Activated CD4-positive, alpha-beta memory T cell treated with anti-CD3 and anti-CD28 coated beads for 36 hours (primary cell): ENCODE measurements around the gene GLIS2. TPM values are rescaled to one million over a fixed set of nuclear protein-coding genes. Genes with fewer than 3 reads are reported as not detected.
A peak's percentile ranks its signal among the peaks of the same experiment; 100 is the strongest.

Experiments used
- CTCF ChIA-PET: fragments of 350-600 bp; sonication (Branson Sonifier 250); formaldehyde crosslinking; loops from one replicate; lab custom pipeline; 2021; ENCODE audit warnings: antibody characterized with exemption, inconsistent platforms; lab: Charles Lee
- POLR2A ChIA-PET: fragments of 350-600 bp; sonication (Branson Sonifier 250); formaldehyde crosslinking; loops from one replicate; lab custom pipeline; 2021; ENCODE audit warnings: antibody characterized with exemption; lab: Charles Lee
- DNase-seq: peaks from one replicate; pipeline ENCODE4 v3.0.0-alpha.2; 2020
- H3K27ac Mint-ChIP-seq: one replicate; pipeline ENCODE4 v1.8.0; 2021; ENCODE audit warnings: mixed read lengths
- H3K27me3 Mint-ChIP-seq: one replicate; pipeline ENCODE4 v1.8.0; 2021; ENCODE audit warnings: mixed read lengths
- H3K36me3 Mint-ChIP-seq: one replicate; pipeline ENCODE4 v1.8.0; 2021; ENCODE audit warnings: mixed read lengths
- H3K4me1 Mint-ChIP-seq: one replicate; pipeline ENCODE4 v1.8.0; 2021; ENCODE audit warnings: low read depth, mixed read lengths
- H3K4me3 Mint-ChIP-seq: one replicate; pipeline ENCODE4 v1.8.0; 2021; ENCODE audit warnings: mild to moderate bottlenecking, mixed read lengths
- H3K9me3 Mint-ChIP-seq: one replicate; pipeline ENCODE4 v1.8.0; 2021; ENCODE audit warnings: mixed read lengths
- intact Hi-C: fragments of 100-400 bp; cut with micrococcal nuclease; formaldehyde crosslinking; loops from one replicate; pipeline ENCODE4 v1.15.1; 2023
- total RNA-seq, 2 experiments: library from RNA; stranded (reverse); gene quantifications; one replicate each; pipeline ENCODE4 v1.2.3, GENCODE V29; 2021

GLIS2 gene
- total RNA-seq, result under 1 TPM; 0.52 to 0.68 TPM

GRCh38 chr16:4315186-4316107 is at the start of gene GLIS2:
Gene GLIS2 (plus strand): TSS chr16:4316067. CDS start chr16:4332281, 16,214 bp downstream.
- Mint-ChIP-seq H3K27me3 (peaks cover 13% of the 10 kb centered on the region), H3K4me3 (peak within 1 kb of the TSS; percentile 71), H3K4me1 (peaks cover 12% of the 10 kb centered on the region), H3K36me3 (no peaks in the 10 kb centered on the region), H3K9me3 (no peaks in the 10 kb centered on the region), H3K27ac (no peak within 1 kb of the TSS)
- DNase-seq, result peak; percentile 39
- ChIA-PET POLR2A (interaction anchor here (0.9 kb wide), 1 partner anchor 42 kb away, joined by 3 read pairs; the partner anchor contains the start of gene TFAP4), CTCF (interaction anchor here (1.2 to 1.5 kb wide), 3 partner anchors 12 to 27 kb away, joined by 3 to 4 read pairs (median 4); no protein-coding TSS in a partner anchor)
- intact Hi-C loops, result no loop called here

GRCh38 chr16:4266372-4266771 is 49.5 kb upstream of the GLIS2 start:
- ChIA-PET CTCF (interaction anchor here (0.7 to 3.5 kb wide), 2 partner anchors 12 to 84 kb away, joined by 3 to 29 read pairs; no protein-coding TSS in a partner anchor), POLR2A (interaction anchor here (0.6 to 1.2 kb wide), 2 partner anchors 10 to 12 kb away, joined by 3 to 4 read pairs; no protein-coding TSS in a partner anchor)
- Mint-ChIP-seq H3K4me3 (no peak overlapping the region), H3K4me1 (peaks cover 15% of the 10 kb centered on the region), H3K27me3 (no peaks in the 10 kb centered on the region), H3K36me3 (peaks cover 12% of the 10 kb centered on the region), H3K9me3 (no peaks in the 10 kb centered on the region), H3K27ac (no peak overlapping the region)
- DNase-seq, result no peak
- intact Hi-C loops, result no loop called here

- no peaks in the 10 kb centered on the region for H3K9me3 Mint-ChIP-seq
- H3K27me3 Mint-ChIP-seq, result no peaks in the 10 kb centered on the region
- ChIA-PET POLR2A (interaction anchor here (1.2 to 4.8 kb wide), 2 partner anchors 17 to 19 kb away, joined by 3 to 48 read pairs; no protein-coding TSS in a partner anchor), CTCF (interaction anchor here (1.0 to 2.9 kb wide), 3 partner anchors 11 to 60 kb away, joined by 3 to 57 read pairs (median 5); no protein-coding TSS in a partner anchor)
- intact Hi-C loops, result loop anchor here (5.0 to 10.0 kb wide), 3 partner anchors 57 to 205 kb away; partner anchors contain the start of genes CORO7, HMOX2 and NMRAL1
- peaks cover 14% of the 10 kb centered on the region for H3K4me1 Mint-ChIP-seq
- no peak for DNase-seq
- peak overlapping the region; percentile 86 for H3K4me3 Mint-ChIP-seq
- H3K27ac Mint-ChIP-seq, result peak overlapping the region; percentile 18
- peaks cover 3% of the 10 kb centered on the region for H3K36me3 Mint-ChIP-seq
Measured at GRCh38 chr16:4270091-4270490, 45.8 kb upstream of the GLIS2 start.

- Mint-ChIP-seq H3K27me3 (no peaks in the 10 kb centered on the region), H3K36me3 (peaks cover 3% of the 10 kb centered on the region), H3K4me1 (peaks cover 14% of the 10 kb centered on the region), H3K4me3 (peak overlapping the region; percentile 86), H3K27ac (peak overlapping the region; percentile 93), H3K9me3 (no peaks in the 10 kb centered on the region)
- ChIA-PET CTCF (interaction anchor here (1.1 to 3.2 kb wide), 5 partner anchors 16 to 132 kb away, joined by 3 to 57 read pairs (median 5); no protein-coding TSS in a partner anchor), POLR2A (interaction anchor here (1.1 to 4.8 kb wide), 4 partner anchors 17 to 332 kb away, joined by 3 to 48 read pairs (median 4); partner anchors contain the start of gene HMOX2)
- intact Hi-C loops, result loop anchor here (5.0 to 10.0 kb wide), 3 partner anchors 57 to 204 kb away; partner anchors contain the start of genes CORO7, HMOX2 and NMRAL1
- DNase-seq, result no peak
Measured at GRCh38 chr16:4270595-4270994, 45.3 kb upstream of the GLIS2 start.

- no peaks in the 10 kb centered on the region for H3K9me3 Mint-ChIP-seq
- POLR2A ChIA-PET, result interaction anchor here (0.6 to 4.8 kb wide), 11 partner anchors 17 to 396 kb away, joined by 3 to 48 read pairs (median 3); partner anchors contain the start of genes HMOX2, NMRAL1 and UBALD1
- H3K4me3 Mint-ChIP-seq, result peak overlapping the region; percentile 86
- CTCF ChIA-PET, result interaction anchor here (0.5 to 3.2 kb wide), 12 partner anchors 10 to 591 kb away, joined by 3 to 57 read pairs (median 4); no protein-coding TSS in a partner anchor
- intact Hi-C loops, result loop anchor here (1.0 to 10.0 kb wide), 5 partner anchors 17 to 203 kb away; partner anchors contain the start of genes CORO7, HMOX2 and NMRAL1
- peak overlapping the region; percentile 93 for H3K27ac Mint-ChIP-seq
- peaks cover 14% of the 10 kb centered on the region for H3K4me1 Mint-ChIP-seq
- H3K27me3 Mint-ChIP-seq, result no peaks in the 10 kb centered on the region
- peak; percentile 94 for DNase-seq
- peaks cover 3% of the 10 kb centered on the region for H3K36me3 Mint-ChIP-seq
Measured at GRCh38 chr16:4271176-4272113, 44.4 kb upstream of the GLIS2 start.

- peak; percentile 56 for DNase-seq
- POLR2A ChIA-PET, result interaction anchor here (0.6 to 4.8 kb wide), 10 partner anchors 19 to 397 kb away, joined by 3 to 48 read pairs (median 3); partner anchors contain the start of gene NMRAL1
- no peaks in the 10 kb centered on the region for H3K27me3 Mint-ChIP-seq
- H3K27ac Mint-ChIP-seq, result peak overlapping the region; percentile 79
- intact Hi-C loops, result loop anchor here (5.0 to 10.0 kb wide), 3 partner anchors 55 to 202 kb away; partner anchors contain the start of genes CORO7, HMOX2 and NMRAL1
- CTCF ChIA-PET, result interaction anchor here (0.5 to 3.2 kb wide), 19 partner anchors 8 to 592 kb away, joined by 3 to 57 read pairs (median 5); no protein-coding TSS in a partner anchor
- H3K9me3 Mint-ChIP-seq, result no peaks in the 10 kb centered on the region
- peak overlapping the region; percentile 86 for H3K4me3 Mint-ChIP-seq
- peaks cover 3% of the 10 kb centered on the region for H3K36me3 Mint-ChIP-seq
- H3K4me1 Mint-ChIP-seq, result peaks cover 14% of the 10 kb centered on the region
Measured at GRCh38 chr16:4272114-4272956, 43.5 kb upstream of the GLIS2 start.

- Mint-ChIP-seq H3K4me1 (peaks cover 8% of the 10 kb centered on the region), H3K36me3 (no peaks in the 10 kb centered on the region), H3K27ac (peak overlapping the region; percentile 60), H3K4me3 (peak overlapping the region; percentile 68), H3K27me3 (no peaks in the 10 kb centered on the region), H3K9me3 (no peaks in the 10 kb centered on the region)
- peak; percentile 65 for DNase-seq
- POLR2A ChIA-PET, result interaction anchor here (1.1 to 4.8 kb wide), 3 partner anchors 21 to 50 kb away, joined by 3 to 48 read pairs (median 4); no protein-coding TSS in a partner anchor
- CTCF ChIA-PET, result interaction anchor here (1.1 to 3.2 kb wide), 13 partner anchors 10 to 129 kb away, joined by 3 to 28 read pairs (median 6); partner anchors contain the start of gene PAM16
- intact Hi-C loops, result loop anchor here (5.0 to 10.0 kb wide), 3 partner anchors 53 to 201 kb away; partner anchors contain the start of genes CORO7, HMOX2 and NMRAL1
Measured at GRCh38 chr16:4273858-4274311, 42.0 kb upstream of the GLIS2 start.

GRCh38 chr16:4275861-4276260 is 40.0 kb upstream of the GLIS2 start:
- no peak overlapping the region for H3K4me3 Mint-ChIP-seq
- no peaks in the 10 kb centered on the region for H3K9me3 Mint-ChIP-seq
- H3K27me3 Mint-ChIP-seq, result no peaks in the 10 kb centered on the region
- no peak overlapping the region for H3K27ac Mint-ChIP-seq
- ChIA-PET POLR2A (no interaction called here), CTCF (interaction anchor here (0.9 kb wide), 1 partner anchor 53 kb away, joined by 3 read pairs; no protein-coding TSS in a partner anchor)
- DNase-seq, result no peak
- H3K4me1 Mint-ChIP-seq, result peaks cover 2% of the 10 kb centered on the region
- H3K36me3 Mint-ChIP-seq, result no peaks in the 10 kb centered on the region
- intact Hi-C loops, result loop anchor here (10.0 kb wide), 2 partner anchors 139 to 199 kb away; partner anchors contain the start of genes CORO7, HMOX2 and NMRAL1

- no peak overlapping the region for H3K27ac Mint-ChIP-seq
- H3K9me3 Mint-ChIP-seq, result no peaks in the 10 kb centered on the region
- CTCF ChIA-PET, result interaction anchor here (1.1 to 1.8 kb wide), 2 partner anchors 25 to 63 kb away, joined by 3 to 7 read pairs; no protein-coding TSS in a partner anchor
- POLR2A ChIA-PET, result interaction anchor here (0.6 kb wide), 1 partner anchor 12 kb away, joined by 3 read pairs; no protein-coding TSS in a partner anchor
- H3K36me3 Mint-ChIP-seq, result no peaks in the 10 kb centered on the region
- no peaks in the 10 kb centered on the region for H3K27me3 Mint-ChIP-seq
- H3K4me1 Mint-ChIP-seq, result peaks cover 2% of the 10 kb centered on the region
- DNase-seq, result no peak
- H3K4me3 Mint-ChIP-seq, result no peak overlapping the region
- intact Hi-C loops, result loop anchor here (10.0 kb wide), 2 partner anchors 137 to 197 kb away; partner anchors contain the start of genes CORO7, HMOX2 and NMRAL1
Measured at GRCh38 chr16:4277987-4278513, 37.8 kb upstream of the GLIS2 start.
